GM12873 (cell line): ENCODE results near the gene RHOF.

Experiments
- CTCF ChIP-seq: IDR thresholded peaks from 2 replicates; pipeline ENCODE4 v1.5.1; 2012; ENCODE audit warnings: low read depth, mild to moderate bottlenecking, moderate library complexity, low read length, control low read depth; ENCODE audit not compliant: insufficient read depth; ENCODE audit errors: missing control alignments

Gene RHOF

GRCh38 chr12:121819212-121819949 is 25.9 kb upstream of the RHOF start:
- no peak for TF ChIP-seq CTCF

- no peak for TF ChIP-seq CTCF
Measured at GRCh38 chr12:121817648-121818043, 24.2 kb upstream of the RHOF start.

DNA sequence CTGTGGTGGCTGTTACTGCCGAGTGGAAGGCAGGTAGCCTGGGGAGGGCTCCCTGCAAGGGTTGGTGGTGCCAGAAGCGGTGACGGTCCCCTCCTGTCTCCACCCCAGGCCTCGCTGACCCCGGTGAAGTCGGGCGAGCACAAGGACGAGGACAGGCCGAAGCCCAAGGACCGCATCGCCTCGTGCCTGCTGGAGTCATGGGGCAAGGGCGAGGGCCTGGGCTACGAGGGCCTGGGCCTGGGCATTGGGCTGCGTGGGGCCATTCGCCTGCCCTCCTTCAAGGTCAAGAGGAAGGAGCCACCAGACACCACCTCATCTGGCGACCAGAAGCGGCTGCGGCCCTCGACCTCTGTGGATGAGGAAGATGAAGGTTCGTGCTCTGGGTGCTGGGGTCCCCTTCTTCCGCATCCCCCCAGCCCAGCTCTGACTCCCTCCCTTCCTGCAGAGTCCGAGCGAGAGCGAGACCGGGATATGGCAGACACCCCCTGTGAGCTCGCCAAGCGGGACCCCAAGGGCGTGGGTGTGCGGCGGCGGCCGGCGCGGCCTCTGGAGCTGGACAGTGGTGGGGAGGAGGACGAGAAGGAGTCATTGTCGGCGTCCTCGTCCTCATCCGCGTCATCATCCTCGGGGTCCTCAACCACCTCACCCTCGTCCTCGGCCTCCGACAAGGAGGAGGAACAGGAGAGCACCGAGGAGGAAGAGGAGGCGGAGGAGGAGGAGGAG is 23.6 kb upstream of the RHOF start:
- TF ChIP-seq CTCF, result no peak

DNA sequence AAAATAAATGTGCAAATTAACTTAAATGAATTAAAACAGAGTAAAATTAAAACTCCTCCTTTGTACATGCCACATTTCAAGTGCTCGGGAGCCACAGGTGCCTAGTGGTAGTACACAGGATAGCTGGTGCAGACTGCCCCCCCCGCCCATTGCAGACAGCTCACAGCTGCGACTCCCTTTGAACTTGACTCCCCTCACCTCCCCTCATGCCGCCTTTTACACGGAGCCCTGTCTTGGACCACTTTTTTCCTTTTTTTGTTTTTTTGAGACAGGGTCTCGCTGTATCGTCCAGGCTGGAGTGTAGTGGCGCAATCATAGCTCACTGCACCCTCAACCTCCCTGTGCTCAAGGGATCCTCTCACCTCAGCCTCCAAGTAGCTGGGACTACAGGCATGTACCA is 21.8 kb upstream of the RHOF start:
- TF ChIP-seq CTCF, result no peak

DNA sequence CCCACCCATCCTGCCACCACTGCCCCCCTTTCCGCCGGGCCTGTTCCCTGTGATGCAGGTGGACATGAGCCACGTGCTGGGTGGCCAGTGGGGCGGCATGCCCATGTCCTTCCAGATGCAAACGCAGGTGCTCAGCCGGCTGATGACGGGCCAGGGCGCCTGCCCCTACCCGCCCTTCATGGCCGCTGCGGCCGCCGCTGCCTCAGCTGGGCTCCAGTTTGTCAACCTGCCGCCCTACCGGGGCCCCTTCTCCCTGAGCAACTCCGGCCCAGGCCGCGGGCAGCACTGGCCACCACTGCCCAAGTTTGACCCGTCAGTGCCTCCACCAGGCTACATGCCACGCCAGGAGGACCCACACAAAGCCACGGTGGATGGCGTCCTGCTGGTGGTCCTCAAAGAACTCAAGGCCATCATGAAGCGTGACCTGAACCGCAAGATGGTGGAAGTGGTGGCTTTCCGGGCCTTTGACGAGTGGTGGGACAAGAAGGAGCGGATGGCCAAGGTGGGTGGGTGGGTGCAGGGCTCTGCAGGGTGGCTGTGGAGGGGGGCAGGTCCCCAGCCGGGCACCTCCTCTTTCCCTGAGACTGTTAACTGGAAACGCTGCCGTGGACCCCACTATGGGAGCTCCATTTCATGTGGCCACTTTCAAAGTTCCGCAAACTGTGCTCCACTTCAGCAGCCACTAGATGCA is 21.1 kb upstream of the RHOF start:
- no peak for TF ChIP-seq CTCF

- no peak for TF ChIP-seq CTCF
Measured at GRCh38 chr12:121813951-121814350, 20.5 kb upstream of the RHOF start.
